H9 (cell line): ENCODE results near the gene RASGRF1. TPM values are rescaled to one million over a fixed set of nuclear protein-coding genes. Genes with fewer than 3 reads are reported as not detected.

Experiments used
- DNase-seq: peaks from one replicate; pipeline ENCODE4 v3.0.0-alpha.2; 2017
- H2AFZ ChIP-seq: one replicate; pipeline ENCODE4 v1.6.1; 2013; ENCODE audit warnings: mild to moderate bottlenecking, low read length, control low read depth, moderate library complexity
- H2AK5ac ChIP-seq: 2 replicates; pipeline ENCODE4 v1.6.1; 2013; ENCODE audit warnings: low read length, control low read depth, mixed read lengths; ENCODE audit not compliant: insufficient read length
- H2BK120ac ChIP-seq: one replicate; pipeline ENCODE4 v1.6.1; 2013; ENCODE audit warnings: low read depth, mild to moderate bottlenecking, low read length, control low read depth, inconsistent platforms; ENCODE audit not compliant: poor library complexity, severe bottlenecking
- H2BK12ac ChIP-seq: 2 replicates; pipeline ENCODE4 v1.6.1; 2013; ENCODE audit warnings: low read length, control low read depth, mixed read lengths, low read depth; ENCODE audit not compliant: insufficient read length
- H2BK15ac ChIP-seq: 2 replicates; pipeline ENCODE4 v1.6.1; 2013; ENCODE audit warnings: low read depth, low read length, control low read depth
- H2BK20ac ChIP-seq: one replicate; pipeline ENCODE4 v1.6.1; 2013; ENCODE audit warnings: low read depth, mild to moderate bottlenecking, low read length, control low read depth, inconsistent platforms; ENCODE audit not compliant: poor library complexity, severe bottlenecking
- H2BK5ac ChIP-seq: 2 replicates; pipeline ENCODE4 v1.6.1; 2013; ENCODE audit warnings: low read length, control low read depth, mixed read lengths; ENCODE audit not compliant: insufficient read length
- H3K14ac ChIP-seq: 2 replicates; pipeline ENCODE4 v1.6.1; 2013; ENCODE audit warnings: low read length, control low read depth; ENCODE audit not compliant: insufficient read depth
- H3K18ac ChIP-seq: 2 replicates; pipeline ENCODE4 v1.6.1; 2013; ENCODE audit warnings: low read depth, mild to moderate bottlenecking, mixed read lengths, low read length, control low read depth; ENCODE audit not compliant: insufficient read length
- H3K23ac ChIP-seq: 2 replicates; pipeline ENCODE4 v1.6.1; 2013; ENCODE audit warnings: low read length, control low read depth, mixed read lengths, low read depth; ENCODE audit not compliant: insufficient read length
- H3K23me2 ChIP-seq: 2 replicates; pipeline ENCODE4 v1.6.1; 2013; ENCODE audit warnings: low read depth, mild to moderate bottlenecking, mixed read lengths, low read length, control low read depth; ENCODE audit not compliant: insufficient read length, poor library complexity, severe bottlenecking
- H3K27ac ChIP-seq: 2 replicates; pipeline ENCODE4 v1.5.1; 2013; ENCODE audit warnings: low read length, control low read depth, mixed read lengths, low read depth; ENCODE audit not compliant: insufficient read length
- H3K27me3 ChIP-seq: 2 replicates; pipeline ENCODE4 v1.6.1; 2013; ENCODE audit warnings: low read length, control low read depth, inconsistent platforms; ENCODE audit not compliant: insufficient read depth
- H3K4ac ChIP-seq: 2 replicates; pipeline ENCODE4 v1.6.1; 2013; ENCODE audit warnings: low read depth, mild to moderate bottlenecking, control low read depth, inconsistent platforms, low read length, moderate library complexity
- H3K4me1 ChIP-seq: 2 replicates; pipeline ENCODE4 v1.6.1; 2013; ENCODE audit warnings: low read length, control low read depth, inconsistent platforms; ENCODE audit not compliant: insufficient read depth
- H3K4me2 ChIP-seq: 2 replicates; pipeline ENCODE4 v1.6.1; 2013; ENCODE audit warnings: low read length, control low read depth, mixed read lengths; ENCODE audit not compliant: insufficient read length, insufficient read depth
- H3K56ac ChIP-seq: 2 replicates; pipeline ENCODE4 v1.6.1; 2013; ENCODE audit warnings: low read depth, mild to moderate bottlenecking, mixed read lengths, low read length, control low read depth; ENCODE audit not compliant: insufficient read length
- H3K79me1 ChIP-seq: 2 replicates; pipeline ENCODE4 v1.6.1; 2013; ENCODE audit warnings: low read depth, mild to moderate bottlenecking, moderate library complexity, low read length, control low read depth, inconsistent platforms; ENCODE audit not compliant: insufficient read depth, poor library complexity, severe bottlenecking
- H3K79me2 ChIP-seq: 2 replicates; pipeline ENCODE4 v1.6.1; 2013; ENCODE audit warnings: low read length, control low read depth, inconsistent platforms; ENCODE audit not compliant: insufficient read depth
- H3K9ac ChIP-seq: 2 replicates; pipeline ENCODE4 v1.6.1; 2013; ENCODE audit warnings: low read length, control low read depth, mixed read lengths; ENCODE audit not compliant: insufficient read length; ENCODE audit errors: extremely low read depth
- H3K9me3 ChIP-seq: one replicate; pipeline ENCODE4 v1.6.1; 2013; ENCODE audit warnings: low read depth, low read length, inconsistent platforms; ENCODE audit not compliant: control insufficient read depth
- H3T11ph ChIP-seq: one replicate; pipeline ENCODE4 v1.6.1; 2013; ENCODE audit warnings: mild to moderate bottlenecking, low read length, control low read depth, inconsistent platforms
- H4K20me1 ChIP-seq: one replicate; pipeline ENCODE4 v1.6.1; 2013; ENCODE audit not compliant: control insufficient read depth, insufficient read length, insufficient read depth
- H4K5ac ChIP-seq: 2 replicates; pipeline ENCODE4 v1.6.1; 2013; ENCODE audit warnings: low read depth, mild to moderate bottlenecking, mixed read lengths, low read length, control low read depth; ENCODE audit not compliant: insufficient read length
- H4K8ac ChIP-seq: replicated peaks from 2 replicates; pipeline ENCODE4 v1.6.1; 2013; ENCODE audit warnings: low read length, control low read depth, mixed read lengths, low read depth; ENCODE audit not compliant: insufficient read length
- H4K91ac ChIP-seq: 2 replicates; pipeline ENCODE4 v1.6.1; 2013; ENCODE audit warnings: low read depth, mild to moderate bottlenecking, moderate library complexity, mixed read lengths, low read length, control low read depth; ENCODE audit not compliant: insufficient read length
- H3K27ac Mint-ChIP-seq, 3 experiments: 2 replicates in 2 of 3; 3 replicates in 1 of 3; pipeline ENCODE4 v1.8.0; 2020 to 2021; ENCODE audit warnings: mixed read lengths in 3 of 3, mild to moderate bottlenecking in 1 of 3, moderate library complexity in 1 of 3
- H3K27me3 Mint-ChIP-seq: 2 replicates; pipeline ENCODE4 v1.8.0; 2021; ENCODE audit warnings: low read depth, mild to moderate bottlenecking, moderate library complexity, mixed read lengths
- H3K36me3 Mint-ChIP-seq, 3 experiments: 2 replicates in 2 of 3; 3 replicates in 1 of 3; pipeline ENCODE4 v1.8.0; 2020 to 2021; ENCODE audit warnings: low read depth in 3 of 3, mixed read lengths in 3 of 3; ENCODE audit not compliant: insufficient read depth in 1 of 3
- H3K4me1 Mint-ChIP-seq, 2 experiments: 2 replicates each; pipeline ENCODE4 v1.8.0; 2020; ENCODE audit warnings: mixed read lengths in 2 of 2
- H3K4me3 Mint-ChIP-seq, 2 experiments: 2 replicates in 1 of 2; 3 replicates in 1 of 2; pipeline ENCODE4 v1.8.0; 2020 to 2021; ENCODE audit warnings: mild to moderate bottlenecking in 2 of 2, mixed read lengths in 2 of 2, moderate library complexity in 1 of 2
- H3K9me3 Mint-ChIP-seq, 2 experiments: 2 replicates in 1 of 2; 3 replicates in 1 of 2; pipeline ENCODE4 v1.8.0; 2020; ENCODE audit warnings: mild to moderate bottlenecking in 2 of 2, mixed read lengths in 2 of 2, moderate library complexity in 1 of 2
- WGBS: extraction: QIAGEN DNeasy Blood & Tissue Kit; methylation state at CpG from one replicate; pipeline ENCODE4 v1.1.7; 2013; ENCODE audit warnings: missing lambda C conversion rate, low lambda C conversion rate, mixed read lengths; ENCODE audit not compliant: insufficient read length; ENCODE audit errors: extremely low coverage; 5-methylcytosine and 5-hydroxymethylcytosine counted together
- total RNA-seq: library from RNA; stranded (reverse); gene quantifications from 2 replicates; pipeline ENCODE4 v1.2.1, GENCODE V29; 2021
- TF ChIP-seq, protein P1 (sequence below): fragments of 200-600 bp; sonication (generic); conservative IDR thresholded peaks from 3 replicates; pipeline ENCODE4 v1.8.0; 2021; ENCODE audit warnings: antibody characterized with exemption, mild to moderate bottlenecking

RASGRF1 gene
- total RNA-seq, 1 experiment from 2014 or later: 0.48 TPM

- Histone ChIP-seq H4K5ac (no peak overlapping the region), H2BK12ac (no peak overlapping the region), H2AFZ (no peak overlapping the region), H2AK5ac (no peak overlapping the region), H3K79me1 (no peaks in the 10 kb centered on the region), H2BK5ac (no peak overlapping the region), H3K23ac (no peak overlapping the region), H3K18ac (no peak overlapping the region), H4K91ac (no peak overlapping the region), H3T11ph (no peak overlapping the region), H3K9ac (no peak overlapping the region), H3K27me3 (no peaks in the 10 kb centered on the region), H3K4me1 (no peaks in the 10 kb centered on the region), H4K8ac (no peak overlapping the region), H3K23me2 (no peaks in the 10 kb centered on the region), H3K9me3 (no peaks in the 10 kb centered on the region), H3K27ac (no peak overlapping the region), H2BK15ac (no peak overlapping the region), H2BK120ac (no peak overlapping the region), H3K56ac (no peak overlapping the region), H3K79me2 (no peaks in the 10 kb centered on the region), H2BK20ac (no peak overlapping the region), H3K4me2 (no peak overlapping the region), H4K20me1 (no peaks in the 10 kb centered on the region), H3K14ac (no peak overlapping the region), H3K4ac (no peak overlapping the region)
- no peak overlapping the region for H3K27ac Mint-ChIP-seq
- no peaks in the 10 kb centered on the region for H3K4me1 Mint-ChIP-seq
- H3K27me3 Mint-ChIP-seq: peaks cover 30% of the 10 kb centered on the region
- DNase-seq: peak; percentile 6
- H3K36me3 Mint-ChIP-seq: no peaks in the 10 kb centered on the region
- no peaks in the 10 kb centered on the region; a peak in 1 of 5 replicates for H3K9me3 Mint-ChIP-seq
- TF ChIP-seq, protein P1, sequence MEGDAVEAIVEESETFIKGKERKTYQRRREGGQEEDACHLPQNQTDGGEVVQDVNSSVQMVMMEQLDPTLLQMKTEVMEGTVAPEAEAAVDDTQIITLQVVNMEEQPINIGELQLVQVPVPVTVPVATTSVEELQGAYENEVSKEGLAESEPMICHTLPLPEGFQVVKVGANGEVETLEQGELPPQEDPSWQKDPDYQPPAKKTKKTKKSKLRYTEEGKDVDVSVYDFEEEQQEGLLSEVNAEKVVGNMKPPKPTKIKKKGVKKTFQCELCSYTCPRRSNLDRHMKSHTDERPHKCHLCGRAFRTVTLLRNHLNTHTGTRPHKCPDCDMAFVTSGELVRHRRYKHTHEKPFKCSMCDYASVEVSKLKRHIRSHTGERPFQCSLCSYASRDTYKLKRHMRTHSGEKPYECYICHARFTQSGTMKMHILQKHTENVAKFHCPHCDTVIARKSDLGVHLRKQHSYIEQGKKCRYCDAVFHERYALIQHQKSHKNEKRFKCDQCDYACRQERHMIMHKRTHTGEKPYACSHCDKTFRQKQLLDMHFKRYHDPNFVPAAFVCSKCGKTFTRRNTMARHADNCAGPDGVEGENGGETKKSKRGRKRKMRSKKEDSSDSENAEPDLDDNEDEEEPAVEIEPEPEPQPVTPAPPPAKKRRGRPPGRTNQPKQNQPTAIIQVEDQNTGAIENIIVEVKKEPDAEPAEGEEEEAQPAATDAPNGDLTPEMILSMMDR: no peak
- H3K4me3 Mint-ChIP-seq: no peak overlapping the region
- WGBS: no CpG with 5 or more reads among the region's 7 CpGs
Observed at GRCh38 chr15:79115986-79116665, 25.5 kb upstream of the RASGRF1 start.
